Mesendoderm (in vitro differentiated cells): Measurements from ENCODE around the gene ZDHHC7.

Source experiments
- DNase-seq: peaks from one replicate; pipeline ENCODE4 v3.0.0; 2013
- H2AK5ac ChIP-seq: 2 replicates; pipeline ENCODE4 v1.6.1; 2013; ENCODE audit warnings: low read length, inconsistent platforms
- H2BK120ac ChIP-seq: 2 replicates; pipeline ENCODE4 v1.6.1; 2013; ENCODE audit warnings: low read depth, mild to moderate bottlenecking, low read length, moderate library complexity, mixed read lengths
- H2BK15ac ChIP-seq: replicated peaks from 2 replicates; pipeline ENCODE4 v1.6.1; 2013; ENCODE audit warnings: low read depth, mild to moderate bottlenecking, moderate library complexity
- H2BK5ac ChIP-seq: 2 replicates; pipeline ENCODE4 v1.6.1; 2013; ENCODE audit warnings: low read length, inconsistent platforms
- H3K18ac ChIP-seq: 2 replicates; pipeline ENCODE4 v1.6.1; 2013; ENCODE audit warnings: mild to moderate bottlenecking, low read length, mixed read lengths
- H3K23ac ChIP-seq: one replicate; pipeline ENCODE4 v1.6.1; 2013; ENCODE audit warnings: low read length
- H3K27ac ChIP-seq: 2 replicates; pipeline ENCODE4 v1.5.1; 2013; ENCODE audit warnings: low read depth, mild to moderate bottlenecking, inconsistent platforms, low read length, moderate library complexity
- H3K27me3 ChIP-seq: 2 replicates; pipeline ENCODE4 v1.6.1; 2013; ENCODE audit warnings: low read length, control low read depth, mild to moderate bottlenecking, inconsistent platforms; ENCODE audit not compliant: insufficient read depth, poor library complexity
- H3K36me3 ChIP-seq: 2 replicates; pipeline ENCODE4 v1.6.1; 2013; ENCODE audit warnings: low read length, inconsistent platforms; ENCODE audit not compliant: control insufficient read depth, insufficient read depth
- H3K4ac ChIP-seq: one replicate; pipeline ENCODE4 v1.6.1; 2013; ENCODE audit warnings: low read depth, mild to moderate bottlenecking, low read length, moderate library complexity
- H3K4me1 ChIP-seq: 2 replicates; pipeline ENCODE4 v1.6.1; 2013; ENCODE audit warnings: low read depth, low read length, inconsistent platforms; ENCODE audit not compliant: control insufficient read depth
- H3K4me2 ChIP-seq: 2 replicates; pipeline ENCODE4 v1.6.1; 2013; ENCODE audit warnings: low read length
- H3K4me3 ChIP-seq: 2 replicates; pipeline ENCODE4 v1.5.1; 2013; ENCODE audit warnings: mild to moderate bottlenecking, low read length
- H3K56ac ChIP-seq: one replicate; pipeline ENCODE4 v1.6.1; 2013; ENCODE audit warnings: low read length
- H3K79me1 ChIP-seq: 2 replicates; pipeline ENCODE4 v1.6.1; 2013; ENCODE audit warnings: low read length, inconsistent platforms
- H3K79me2 ChIP-seq: 2 replicates; pipeline ENCODE4 v1.6.1; 2013; ENCODE audit warnings: mild to moderate bottlenecking, low read length; ENCODE audit not compliant: control insufficient read depth, insufficient read depth
- H3K9ac ChIP-seq: 2 replicates; pipeline ENCODE4 v1.6.1; 2013; ENCODE audit warnings: low read length, inconsistent platforms
- H4K5ac ChIP-seq: one replicate; pipeline ENCODE4 v1.6.1; 2013; ENCODE audit warnings: low read length
- H4K8ac ChIP-seq: one replicate; pipeline ENCODE4 v1.6.1; 2013; ENCODE audit warnings: low read depth, mild to moderate bottlenecking, control low read depth, low read length, moderate library complexity
- WGBS: extraction: QIAGEN DNeasy Blood & Tissue Kit; methylation state at CpG from one replicate; pipeline ENCODE4 v1.1.7; 2013; ENCODE audit warnings: low lambda C conversion rate, missing lambda C conversion rate; ENCODE audit not compliant: insufficient coverage; ENCODE audit errors: extremely low coverage; 5-methylcytosine and 5-hydroxymethylcytosine counted together

The ZDHHC7 gene

GRCh38 chr16:85027958-85028684, 16.8 kb upstream of the ZDHHC7 start:
- peak overlapping the region; percentile 82 for H3K9ac ChIP-seq
- no peaks in the 10 kb centered on the region for H3K36me3 ChIP-seq
- peak overlapping the region; percentile 77 for H3K18ac ChIP-seq
- H3K4me2 ChIP-seq: peak overlapping the region; percentile 46
- H3K27ac ChIP-seq: no peak overlapping the region
- peak overlapping the region; percentile 95 for H3K56ac ChIP-seq
- no peak overlapping the region for H4K8ac ChIP-seq
- H3K79me1 ChIP-seq: no peaks in the 10 kb centered on the region
- H2BK15ac ChIP-seq: no peak overlapping the region
- H3K27me3 ChIP-seq: no peaks in the 10 kb centered on the region
- H4K5ac ChIP-seq: no peak overlapping the region
- no peak overlapping the region for H3K23ac ChIP-seq
- WGBS: no CpG with 5 or more reads among the region's 41 CpGs
- H3K79me2 ChIP-seq: no peaks in the 10 kb centered on the region
- no peak overlapping the region for H3K4ac ChIP-seq
- H3K4me1 ChIP-seq: no peaks in the 10 kb centered on the region
- no peak overlapping the region for H2BK120ac ChIP-seq
- H2BK5ac ChIP-seq: no peak overlapping the region
- H2AK5ac ChIP-seq: no peak overlapping the region
- peak overlapping the region; percentile 74 for H3K4me3 ChIP-seq
- no peak for DNase-seq

DNA sequence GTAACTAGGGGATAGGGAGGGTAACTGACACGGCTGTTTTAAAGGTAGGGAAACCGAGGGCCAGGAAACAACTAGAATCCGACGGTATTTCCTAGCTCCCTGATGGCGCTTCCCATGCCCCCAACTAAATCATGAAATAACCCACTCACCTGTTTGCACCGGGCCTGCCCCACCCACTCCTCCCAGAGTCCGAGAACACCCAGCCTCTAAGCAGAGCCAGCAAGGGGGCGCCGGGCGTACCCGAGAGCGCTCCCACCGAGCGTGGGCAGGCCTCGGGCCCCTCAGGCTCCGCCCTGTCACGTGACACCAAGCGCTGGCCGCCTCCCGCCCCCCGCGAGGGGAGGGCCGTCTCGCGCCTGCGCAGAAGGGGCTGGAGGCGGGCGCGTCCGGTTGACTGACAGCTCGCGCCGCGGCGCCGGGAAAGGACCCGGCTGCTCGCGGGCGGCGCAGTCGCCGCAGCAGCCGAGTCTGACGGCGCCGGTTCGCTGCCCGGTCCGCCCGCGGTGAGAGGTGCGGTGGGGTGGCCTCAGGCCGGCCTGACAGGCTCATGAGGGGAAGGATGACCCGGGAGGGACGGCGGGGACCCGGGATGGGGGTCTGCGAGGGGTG, 16.1 kb upstream of the ZDHHC7 start, which contains the start of gene KIAA0513:
Gene KIAA0513 (plus strand): TSS at position 447 of the 609 bp plus-strand sequence. CDS start 39,277 bp downstream, outside the sequence.
- H3K79me2 ChIP-seq: no peaks in the 10 kb centered on the region
- H3K4me3 ChIP-seq: peak within 1 kb of the TSS; percentile 74
- H3K23ac ChIP-seq: no peak within 1 kb of the TSS
- no peak within 1 kb of the TSS for H3K4ac ChIP-seq
- H3K18ac ChIP-seq: peak within 1 kb of the TSS; percentile 77
- H2BK5ac ChIP-seq: no peak within 1 kb of the TSS
- H2AK5ac ChIP-seq: no peak within 1 kb of the TSS
- H3K27ac ChIP-seq: no peak within 1 kb of the TSS
- H3K4me1 ChIP-seq: no peaks in the 10 kb centered on the region
- no peaks in the 10 kb centered on the region for H3K79me1 ChIP-seq
- H3K4me2 ChIP-seq: peak within 1 kb of the TSS; percentile 49
- no CpG with 5 or more reads among the region's 59 CpGs for WGBS
- no peak within 1 kb of the TSS for H2BK120ac ChIP-seq
- peak within 1 kb of the TSS; percentile 95 for H3K56ac ChIP-seq
- peak; percentile 93 for DNase-seq
- H3K9ac ChIP-seq: peak within 1 kb of the TSS; percentile 82
- no peak within 1 kb of the TSS for H4K5ac ChIP-seq
- H4K8ac ChIP-seq: no peak within 1 kb of the TSS
- no peaks in the 10 kb centered on the region for H3K36me3 ChIP-seq
- no peak within 1 kb of the TSS for H2BK15ac ChIP-seq
- H3K27me3 ChIP-seq: no peaks in the 10 kb centered on the region

GRCh38 chr16:85026703-85027102, 15.4 kb upstream of the ZDHHC7 start:
- Histone ChIP-seq H3K23ac (no peak overlapping the region), H3K9ac (no peak overlapping the region), H4K8ac (no peak overlapping the region), H3K4me1 (no peaks in the 10 kb centered on the region), H3K4me3 (no peak overlapping the region), H3K79me2 (no peaks in the 10 kb centered on the region), H3K56ac (no peak overlapping the region), H3K18ac (no peak overlapping the region), H3K4ac (no peak overlapping the region), H3K27me3 (no peaks in the 10 kb centered on the region), H2BK120ac (no peak overlapping the region), H3K79me1 (no peaks in the 10 kb centered on the region), H2BK5ac (no peak overlapping the region), H4K5ac (no peak overlapping the region), H3K36me3 (no peaks in the 10 kb centered on the region), H3K4me2 (no peak overlapping the region), H3K27ac (no peak overlapping the region), H2AK5ac (no peak overlapping the region), H2BK15ac (no peak overlapping the region)
- WGBS: no CpG with 5 or more reads among the region's 4 CpGs
- DNase-seq: no peak

DNA sequence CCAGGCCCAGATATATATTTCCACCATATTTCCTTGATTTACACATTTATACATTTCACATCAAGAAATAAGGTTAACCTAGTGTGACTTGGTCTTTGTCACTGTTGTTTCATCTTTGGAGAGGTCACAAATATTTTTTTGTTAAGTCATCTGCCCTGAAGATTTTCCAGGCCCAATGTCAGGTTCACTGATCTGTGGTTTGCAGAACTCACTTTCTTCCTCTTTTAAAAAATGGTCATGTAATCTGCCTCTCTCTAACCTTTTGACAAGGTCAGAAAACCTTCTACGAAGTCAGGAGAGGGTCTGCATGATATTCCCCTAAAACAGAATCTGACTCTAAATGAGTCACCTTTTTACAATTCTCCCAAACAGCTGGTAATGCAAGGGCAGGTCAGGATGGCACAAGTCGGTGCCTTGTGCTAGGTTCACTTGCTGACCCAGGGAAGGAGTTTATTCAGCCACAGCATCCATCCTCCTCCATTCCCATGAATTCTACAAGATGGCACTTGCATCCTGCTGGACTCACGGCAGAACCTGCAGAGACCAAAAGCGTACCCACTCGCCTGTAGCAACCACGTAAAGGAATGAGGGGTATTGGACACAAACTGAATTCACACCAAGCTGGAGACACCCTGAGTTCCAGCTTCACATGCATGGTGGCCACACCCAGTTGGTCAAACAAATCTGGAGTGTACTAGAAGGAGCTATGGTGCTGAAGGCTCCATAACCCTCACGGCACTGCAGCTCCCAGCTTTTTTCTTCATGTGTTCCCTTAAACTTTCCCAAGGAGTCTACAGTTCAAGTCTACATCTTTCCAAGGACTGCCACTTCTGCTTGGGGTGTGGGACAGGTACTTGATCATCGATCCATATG, 14.7 kb upstream of the ZDHHC7 start:
- Histone ChIP-seq H3K4me1 (no peaks in the 10 kb centered on the region), H3K18ac (no peak overlapping the region), H2BK5ac (no peak overlapping the region), H3K4me2 (no peak overlapping the region), H3K23ac (no peak overlapping the region), H3K79me2 (no peaks in the 10 kb centered on the region), H3K9ac (no peak overlapping the region), H3K4ac (no peak overlapping the region), H3K79me1 (no peaks in the 10 kb centered on the region), H2AK5ac (no peak overlapping the region), H3K27ac (no peak overlapping the region), H3K27me3 (no peaks in the 10 kb centered on the region), H3K36me3 (no peaks in the 10 kb centered on the region), H2BK120ac (no peak overlapping the region), H2BK15ac (no peak overlapping the region), H3K56ac (peak overlapping the region; percentile 42), H3K4me3 (no peak overlapping the region), H4K5ac (no peak overlapping the region), H4K8ac (no peak overlapping the region)
- no peak for DNase-seq
- no CpG with 5 or more reads among the region's 8 CpGs for WGBS

- Histone ChIP-seq H3K23ac (no peak overlapping the region), H3K4me2 (no peak overlapping the region), H3K56ac (no peak overlapping the region), H2AK5ac (no peak overlapping the region), H3K18ac (no peak overlapping the region), H3K4ac (no peak overlapping the region), H2BK120ac (no peak overlapping the region), H3K9ac (no peak overlapping the region), H3K36me3 (no peaks in the 10 kb centered on the region), H2BK15ac (no peak overlapping the region), H3K79me1 (no peaks in the 10 kb centered on the region), H2BK5ac (no peak overlapping the region), H4K5ac (no peak overlapping the region), H3K4me1 (no peaks in the 10 kb centered on the region), H3K27ac (no peak overlapping the region), H3K79me2 (no peaks in the 10 kb centered on the region), H4K8ac (no peak overlapping the region), H3K4me3 (no peak overlapping the region), H3K27me3 (peaks cover 2% of the 10 kb centered on the region)
- DNase-seq: no peak
- no CpG with 5 or more reads among the region's 9 CpGs for WGBS
Measured at GRCh38 chr16:85019659-85020245, 8.4 kb upstream of the ZDHHC7 start.
